ENCODE data around the gene UBE2V1. TPM values are rescaled to one million over a fixed set of nuclear protein-coding genes. Genes with fewer than 3 reads are reported as not detected.

UBE2V1 gene
- total RNA-seq, 1 donor from 2014 or later = 150 TPM

- no peak for DNase-seq (ENCODE audit: low spot score, unreplicated experiment)
- Mint-ChIP-seq H3K4me3 (ENCODE audit: low read depth) (no peak overlapping the region), H3K36me3 (ENCODE audit: insufficient read depth) (peaks cover 6% of the 10 kb centered on the region), H3K27me3 (no peaks in the 10 kb centered on the region), H3K9me3 (ENCODE audit: low read depth) (no peaks in the 10 kb centered on the region), H3K27ac (no peak overlapping the region), H3K4me1 (ENCODE audit: low read depth) (peaks cover 12% of the 10 kb centered on the region)
- TF ChIP-seq, protein P1, sequence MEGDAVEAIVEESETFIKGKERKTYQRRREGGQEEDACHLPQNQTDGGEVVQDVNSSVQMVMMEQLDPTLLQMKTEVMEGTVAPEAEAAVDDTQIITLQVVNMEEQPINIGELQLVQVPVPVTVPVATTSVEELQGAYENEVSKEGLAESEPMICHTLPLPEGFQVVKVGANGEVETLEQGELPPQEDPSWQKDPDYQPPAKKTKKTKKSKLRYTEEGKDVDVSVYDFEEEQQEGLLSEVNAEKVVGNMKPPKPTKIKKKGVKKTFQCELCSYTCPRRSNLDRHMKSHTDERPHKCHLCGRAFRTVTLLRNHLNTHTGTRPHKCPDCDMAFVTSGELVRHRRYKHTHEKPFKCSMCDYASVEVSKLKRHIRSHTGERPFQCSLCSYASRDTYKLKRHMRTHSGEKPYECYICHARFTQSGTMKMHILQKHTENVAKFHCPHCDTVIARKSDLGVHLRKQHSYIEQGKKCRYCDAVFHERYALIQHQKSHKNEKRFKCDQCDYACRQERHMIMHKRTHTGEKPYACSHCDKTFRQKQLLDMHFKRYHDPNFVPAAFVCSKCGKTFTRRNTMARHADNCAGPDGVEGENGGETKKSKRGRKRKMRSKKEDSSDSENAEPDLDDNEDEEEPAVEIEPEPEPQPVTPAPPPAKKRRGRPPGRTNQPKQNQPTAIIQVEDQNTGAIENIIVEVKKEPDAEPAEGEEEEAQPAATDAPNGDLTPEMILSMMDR (IDR thresholded peaks at IDR 0.05; ENCODE audit: unreplicated experiment) = no peak
Measured at GRCh38 chr20:50077818-50078601, 34.9 kb downstream of the UBE2V1 start.

DNA sequence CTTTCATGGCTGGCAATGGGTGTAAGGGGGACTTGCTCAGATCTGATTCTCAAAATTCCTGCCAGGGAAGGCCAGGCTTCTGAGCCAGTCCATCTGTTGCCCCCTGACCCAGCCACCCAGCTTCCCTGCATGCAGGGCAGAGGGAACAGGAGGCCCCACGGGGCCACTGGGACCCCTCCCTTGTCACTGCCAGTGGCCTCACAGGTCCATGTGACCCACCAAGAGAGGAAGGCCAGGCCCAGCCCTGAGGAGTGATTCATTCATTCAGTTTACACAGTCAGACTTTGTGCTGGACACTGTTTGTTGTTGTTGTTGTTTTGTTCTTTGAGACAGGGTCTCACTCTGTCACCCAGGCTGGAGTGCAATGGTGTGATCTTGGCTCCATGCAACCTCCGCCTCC lies 39.5 kb downstream of the UBE2V1 start:
- no peak for DNase-seq (ENCODE audit: low spot score, unreplicated experiment)
- TF ChIP-seq, protein P1 (IDR thresholded peaks at IDR 0.05; ENCODE audit: unreplicated experiment) = no peak
- Mint-ChIP-seq H3K4me3 (ENCODE audit: low read depth) (no peak overlapping the region), H3K27ac (no peak overlapping the region), H3K9me3 (ENCODE audit: low read depth) (no peaks in the 10 kb centered on the region), H3K36me3 (ENCODE audit: insufficient read depth) (no peaks in the 10 kb centered on the region), H3K4me1 (ENCODE audit: low read depth) (peaks cover 10% of the 10 kb centered on the region), H3K27me3 (peaks cover 4% of the 10 kb centered on the region)

- Mint-ChIP-seq H3K4me3 (ENCODE audit: low read depth) (peak overlapping the region; percentile 48), H3K4me1 (ENCODE audit: low read depth) (peaks cover 5% of the 10 kb centered on the region), H3K9me3 (ENCODE audit: low read depth) (no peaks in the 10 kb centered on the region), H3K27ac (no peak overlapping the region), H3K27me3 (peaks cover 4% of the 10 kb centered on the region), H3K36me3 (ENCODE audit: insufficient read depth) (no peaks in the 10 kb centered on the region)
- TF ChIP-seq, protein P1 (IDR thresholded peaks at IDR 0.05; ENCODE audit: unreplicated experiment) = peak; percentile 100
- peak; percentile 98 for DNase-seq (ENCODE audit: low spot score, unreplicated experiment)
Measured at GRCh38 chr20:50071039-50071888, 41.7 kb downstream of the UBE2V1 start.

- Mint-ChIP-seq H3K9me3 (ENCODE audit: low read depth) (no peaks in the 10 kb centered on the region), H3K4me3 (ENCODE audit: low read depth) (no peak overlapping the region), H3K27ac (no peak overlapping the region), H3K4me1 (ENCODE audit: low read depth) (peaks cover under 1% of the 10 kb centered on the region), H3K27me3 (peaks cover 4% of the 10 kb centered on the region), H3K36me3 (ENCODE audit: insufficient read depth) (no peaks in the 10 kb centered on the region)
- no peak for DNase-seq (ENCODE audit: low spot score, unreplicated experiment)
- TF ChIP-seq, protein P1 (IDR thresholded peaks at IDR 0.05; ENCODE audit: unreplicated experiment) = no peak
Measured at GRCh38 chr20:50070361-50070760, 42.6 kb downstream of the UBE2V1 start.

DNA sequence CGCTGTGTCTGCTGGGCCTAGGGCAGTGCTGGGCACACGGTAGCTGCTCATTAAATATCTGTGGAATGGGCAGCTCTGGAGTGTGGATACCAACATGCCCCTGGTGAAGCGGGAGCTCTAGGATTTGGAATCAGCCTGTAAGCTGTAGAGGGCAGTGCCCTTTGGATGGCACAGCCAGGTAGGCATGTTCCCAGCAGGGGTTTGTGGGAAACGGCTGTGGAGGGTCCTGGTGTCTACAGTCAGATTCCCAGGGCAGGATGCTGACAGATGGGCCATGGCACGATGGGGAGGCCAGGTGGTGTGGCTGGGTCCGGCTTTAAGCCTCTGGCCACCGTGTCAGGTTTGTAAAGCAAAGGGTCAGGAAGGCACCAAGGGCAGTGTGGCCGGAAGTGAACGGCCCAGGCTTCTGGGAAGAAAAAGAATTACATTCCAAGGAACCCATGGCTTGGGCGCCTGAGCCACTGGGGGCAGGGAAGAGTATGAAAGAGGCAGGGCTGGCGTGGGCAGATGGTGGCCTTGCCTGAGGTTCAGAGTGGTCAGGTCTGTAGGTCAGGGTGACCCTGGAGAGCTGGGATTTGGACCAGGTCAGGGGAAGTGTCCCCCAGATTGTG lies 44.8 kb downstream of the UBE2V1 start:
- Mint-ChIP-seq H3K4me3 (ENCODE audit: low read depth) (no peak overlapping the region), H3K27ac (no peak overlapping the region), H3K36me3 (ENCODE audit: insufficient read depth) (no peaks in the 10 kb centered on the region), H3K27me3 (peaks cover 4% of the 10 kb centered on the region), H3K4me1 (ENCODE audit: low read depth) (peaks cover 2% of the 10 kb centered on the region), H3K9me3 (ENCODE audit: low read depth) (no peaks in the 10 kb centered on the region)
- no peak for DNase-seq (ENCODE audit: low spot score, unreplicated experiment)
- TF ChIP-seq, protein P1 (IDR thresholded peaks at IDR 0.05; ENCODE audit: unreplicated experiment) = no peak

Measured in progenitor cell of endocrine pancreas (in vitro differentiated cells).